Skeletal muscle tissue (tissue), 1 donor: Measurements from ENCODE around the gene KDM6B. TPM values are rescaled to one million over a fixed set of nuclear protein-coding genes. Genes with fewer than 3 reads are reported as not detected.

Experiments
- total RNA-seq: library from RNA; depleted of rRNA; stranded (reverse); fragments of >200 nt; gene quantifications from one replicate; pipeline ENCODE4 v1.2.3, GENCODE V29; 2014

The KDM6B gene
- total RNA-seq, 1 donor from 2014 or later: 2.6 TPM

Other genes with a start within 250 kb of the KDM6B start
- gene SOX15, start 244.1 kb upstream of the KDM6B start, total RNA-seq: not detected
- 42.3 TPM for gene FXR2, start 219.3 kb upstream of the KDM6B start, total RNA-seq
- gene SAT2, start 206.4 kb upstream of the KDM6B start, total RNA-seq: 41.2 TPM
- gene SHBG, start 204.1 kb upstream of the KDM6B start, total RNA-seq: not detected
- 1.6 TPM for gene ATP1B2, start 183.3 kb upstream of the KDM6B start, total RNA-seq
- gene TP53, start 146.7 kb upstream of the KDM6B start, total RNA-seq: 13.6 TPM
- 7.3 TPM for gene WRAP53, start 145.7 kb upstream of the KDM6B start, total RNA-seq
- gene EFNB3, start 129.0 kb upstream of the KDM6B start, total RNA-seq: 1.0 TPM
- gene DNAH2, start 116.5 kb upstream of the KDM6B start, total RNA-seq: 0.52 TPM
- gene TMEM88, start 20.8 kb downstream of the KDM6B start, total RNA-seq: 7.3 TPM
- 50.1 TPM for gene NAA38, start 23.3 kb downstream of the KDM6B start, total RNA-seq
- 3.7 TPM for gene CYB5D1, start 23.8 kb downstream of the KDM6B start, total RNA-seq
- 76.2 TPM for gene CHD3, start 54.6 kb downstream of the KDM6B start, total RNA-seq
- 2.6 TPM for gene RNF227, start 82.1 kb downstream of the KDM6B start, total RNA-seq
- 0.52 TPM for gene KCNAB3, start 95.6 kb downstream of the KDM6B start, total RNA-seq
- 17.2 TPM for gene TRAPPC1, start 97.7 kb downstream of the KDM6B start, total RNA-seq
- 9.9 TPM for gene CNTROB, start 98.0 kb downstream of the KDM6B start, total RNA-seq
- not detected for gene GUCY2D, start 168.4 kb downstream of the KDM6B start, total RNA-seq
- gene ALOX15B, start 204.8 kb downstream of the KDM6B start, total RNA-seq: 0.52 TPM